GM23338 (cell line): ENCODE measurements around the gene LCN6. TPM values are rescaled to one million over a fixed set of nuclear protein-coding genes. Genes with fewer than 3 reads are reported as not detected.

Experiments used
- ATAC-seq: fragments of 200-7000 bp; cut with Tn5 transposase; 3 replicates; pipeline ENCODE4 v1.9.1; 2020
- DNase-seq: peaks from one replicate; pipeline ENCODE4 v3.0.0-alpha.2; 2015; ENCODE audit warnings: low spot score
- H2AFZ ChIP-seq: fragments of 200-600 bp; sonication (generic); 2 replicates; pipeline ENCODE4 v1.8.0; 2016; ENCODE audit warnings: antibody characterized with exemption, mild to moderate bottlenecking, moderate library complexity
- H3F3A ChIP-seq: fragments of 200-600 bp; sonication (generic); replicated peaks from 2 replicates; pipeline ENCODE4 v1.8.0; 2017; ENCODE audit warnings: antibody characterized with exemption, mixed run types, low read depth
- H3K27ac ChIP-seq: fragments of 200-600 bp; sonication (generic); 2 replicates; pipeline ENCODE4 v1.6.1; 2016; ENCODE audit warnings: low read depth
- H3K27me3 ChIP-seq: fragments of 200-600 bp; sonication (generic); 2 replicates; pipeline ENCODE4 v1.8.0; 2016; ENCODE audit warnings: mild to moderate bottlenecking, mixed run types, moderate library complexity; ENCODE audit not compliant: insufficient read depth
- H3K36me3 ChIP-seq: fragments of 200-600 bp; sonication (generic); 2 replicates; pipeline ENCODE4 v1.8.0; 2016; ENCODE audit warnings: mild to moderate bottlenecking; ENCODE audit not compliant: insufficient read depth
- H3K4me1 ChIP-seq: fragments of 200-600 bp; sonication (generic); 2 replicates; pipeline ENCODE4 v1.8.0; 2016; ENCODE audit warnings: mild to moderate bottlenecking, moderate library complexity; ENCODE audit not compliant: insufficient read depth
- H3K4me2 ChIP-seq: fragments of 200-600 bp; sonication (generic); 2 replicates; pipeline ENCODE4 v1.7.1; 2017; ENCODE audit warnings: mixed run types
- H3K4me3 ChIP-seq: fragments of 200-600 bp; sonication (generic); 2 replicates; pipeline ENCODE4 v1.6.1; 2016; ENCODE audit warnings: mixed run types
- H3K79me2 ChIP-seq: fragments of 200-600 bp; sonication (generic); replicated peaks from 2 replicates; pipeline ENCODE4 v1.8.0; 2017; ENCODE audit warnings: mild to moderate bottlenecking; ENCODE audit not compliant: insufficient read depth
- H3K9me2 ChIP-seq: fragments of 200-600 bp; sonication (generic); 2 replicates; pipeline ENCODE4 v1.8.0; 2017; ENCODE audit not compliant: insufficient read depth
- H4K20me1 ChIP-seq: fragments of 200-600 bp; sonication (generic); replicated peaks from 2 replicates; pipeline ENCODE4 v1.8.0; 2017; ENCODE audit warnings: mild to moderate bottlenecking; ENCODE audit not compliant: insufficient read depth
- H3K27ac Mint-ChIP-seq: 2 replicates; pipeline ENCODE4 v1.8.0; 2020; ENCODE audit warnings: inconsistent platforms, mild to moderate bottlenecking, moderate library complexity, mixed read lengths
- H3K27me3 Mint-ChIP-seq: 3 replicates; pipeline ENCODE4 v1.8.0; 2022; ENCODE audit warnings: low read depth, mild to moderate bottlenecking, moderate library complexity, mixed read lengths, inconsistent platforms; ENCODE audit not compliant: insufficient read depth, poor library complexity
- H3K36me3 Mint-ChIP-seq: 3 replicates; pipeline ENCODE4 v1.8.0; 2021; ENCODE audit warnings: low read depth, mild to moderate bottlenecking, inconsistent platforms, moderate library complexity, mixed read lengths
- H3K4me1 Mint-ChIP-seq: 3 replicates; pipeline ENCODE4 v1.8.0; 2020; ENCODE audit warnings: mild to moderate bottlenecking, inconsistent platforms, mixed read lengths
- H3K4me3 Mint-ChIP-seq: 3 replicates; pipeline ENCODE4 v1.8.0; 2021; ENCODE audit warnings: moderate library complexity, mild to moderate bottlenecking, inconsistent platforms, mixed read lengths
- H3K9me3 Mint-ChIP-seq: 3 replicates; pipeline ENCODE4 v1.8.0; 2020; ENCODE audit warnings: moderate library complexity, mild to moderate bottlenecking, inconsistent platforms, mixed read lengths
- CREB1 ChIP-seq: fragments of 250-450 bp; sonication (Bioruptor Pico); IDR thresholded peaks from 2 replicates; pipeline ENCODE4 v1.5.0; 2020; ENCODE audit warnings: low read depth, mild to moderate bottlenecking, moderate library complexity
- CTCF ChIP-seq, 2 experiments: fragments of 200-600 bp in 1 of 2; sonication (generic) in 1 of 2; conservative IDR thresholded peaks; 2 replicates each; pipeline versions ENCODE4 v1.5.1 to v1.6.1; 2016 to 2017; ENCODE audit warnings: antibody characterized with exemption in 2 of 2, low read depth in 2 of 2, mild to moderate bottlenecking in 2 of 2, moderate library complexity in 1 of 2
- ETS1 ChIP-seq: IDR thresholded peaks from 2 replicates; pipeline ENCODE4 v1.6.1; 2016; ENCODE audit warnings: antibody characterized with exemption
- EZH2 ChIP-seq: fragments of 200-600 bp; sonication (generic); IDR thresholded peaks from one replicate; pipeline ENCODE4 v1.8.0; 2017; ENCODE audit warnings: antibody characterized with exemption, mild to moderate bottlenecking, low read depth; ENCODE audit not compliant: unreplicated experiment
- EZH2phosphoT487 ChIP-seq: fragments of 200-600 bp; sonication (generic); IDR thresholded peaks from one replicate; pipeline ENCODE4 v1.8.1; 2018; ENCODE audit warnings: antibody characterized with exemption; ENCODE audit not compliant: unreplicated experiment
- JUNB ChIP-seq: IDR thresholded peaks from one replicate; pipeline ENCODE4 v1.6.1; 2016; ENCODE audit warnings: antibody characterized with exemption; ENCODE audit not compliant: unreplicated experiment
- NANOG ChIP-seq: IDR thresholded peaks from 2 replicates; pipeline ENCODE4 v1.6.1; 2016; ENCODE audit warnings: antibody characterized with exemption, borderline replicate concordance
- POLR2AphosphoS5 ChIP-seq: IDR thresholded peaks from 2 replicates; pipeline ENCODE4 v1.6.1; 2016; ENCODE audit warnings: antibody characterized with exemption, low read depth
- REST ChIP-seq: IDR thresholded peaks from one replicate; pipeline ENCODE4 v1.6.1; 2018; ENCODE audit warnings: antibody characterized with exemption; ENCODE audit not compliant: unreplicated experiment
- STAT1 ChIP-seq: IDR thresholded peaks from one replicate; pipeline ENCODE4 v1.6.1; 2016; ENCODE audit warnings: antibody characterized with exemption; ENCODE audit not compliant: unreplicated experiment
- ZNF114 ChIP-seq: fragments of 250-450 bp; sonication (Bioruptor Pico); IDR thresholded peaks from 2 replicates; pipeline ENCODE4 v1.5.0; 2020; ENCODE audit warnings: mild to moderate bottlenecking, moderate library complexity
- ZNF331 ChIP-seq: fragments of 250-450 bp; sonication (Bioruptor Pico); IDR thresholded peaks from 2 replicates; pipeline ENCODE4 v1.5.0; 2020; ENCODE audit warnings: low read depth, mild to moderate bottlenecking, moderate library complexity
- ZNF462 ChIP-seq: fragments of 250-450 bp; sonication (Bioruptor Pico); IDR thresholded peaks from 2 replicates; pipeline ENCODE4 v1.5.0; 2020; ENCODE audit warnings: mild to moderate bottlenecking, moderate library complexity
- polyA plus RNA-seq: library from polyadenylated mRNA; unstranded; fragments of >200 nt; fragmentation: Nextera tagmentation; extraction: Ambion mirVana; gene quantifications from 2 replicates; pipeline ENCODE4 v1.2.1, GENCODE V29; 2016
- total RNA-seq: library from RNA; depleted of rRNA; stranded (reverse); fragments of >200 nt; shearing (Covaris generic); gene quantifications from 2 replicates; pipeline ENCODE4 v1.2.3, GENCODE V29; 2014

The LCN6 gene
- total and polyA plus RNA-seq, 2 experiments from 2014 or later: not detected

- Histone ChIP-seq H3K4me2 (no peak overlapping the region), H2AFZ (no peak overlapping the region), H3K79me2 (0 out of 2 replicates have a peak, but pooled peaks cover 4% of the 10 kb centered on the region), H4K20me1 (peaks cover 9% of the 10 kb centered on the region), H3K9me2 (no peaks in the 10 kb centered on the region), H3K27me3 (no peaks in the 10 kb centered on the region), H3K36me3 (no peaks in the 10 kb centered on the region), H3F3A (0 out of 2 replicates have a peak, but pooled peaks cover 3% of the 10 kb centered on the region), H3K27ac (no peak overlapping the region), H3K4me1 (peaks cover 4% of the 10 kb centered on the region; the same call in 1 of the 2 replicates), H3K4me3 (no peak overlapping the region)
- ATAC-seq (peak; percentile 18), DNase-seq (peak; percentile 92)
- H3K4me3 Mint-ChIP-seq: no peak overlapping the region
- H3K27me3 Mint-ChIP-seq: peaks cover 7% of the 10 kb centered on the region
- no peaks in the 10 kb centered on the region for H3K9me3 Mint-ChIP-seq
- H3K36me3 Mint-ChIP-seq: peaks cover 5% of the 10 kb centered on the region; the same call in 2 of the 3 replicates
- H3K27ac Mint-ChIP-seq: no peak overlapping the region
- H3K4me1 Mint-ChIP-seq: peaks cover 10% of the 10 kb centered on the region
- no peak for TF ChIP-seq REST
- no peak for TF ChIP-seq ZNF331
- TF ChIP-seq JUNB: no peak
- no peak for TF ChIP-seq POLR2AphosphoS5
- peak; percentile 84 to 97 for TF ChIP-seq CTCF (conservative IDR thresholded peaks at IDR 0.05; ENCODE audit: low read depth in 2 of 2)
- TF ChIP-seq CREB1 (CRISPR knock-in tag): 0 out of 2 replicates have a peak, but pooled peaks have one; percentile 28
- no peak for TF ChIP-seq ZNF462 (CRISPR knock-in tag)
- no peak for TF ChIP-seq NANOG
- no peak for TF ChIP-seq EZH2phosphoT487
- TF ChIP-seq ETS1: no peak
- no peak for TF ChIP-seq ZNF114 (CRISPR knock-in tag)
- no peak for TF ChIP-seq STAT1
- no peak for TF ChIP-seq EZH2
Measured at GRCh38 chr9:136787690-136788400, 39.5 kb upstream of the LCN6 start.
